ENCODE measurements around the gene CEACAM1.
"Not testable (repeated sequence)": the region's sequence is repeated elsewhere in the genome, so short reads cannot be mapped to it uniquely, and the experiment has no call there.

Gene CEACAM1

DNA sequence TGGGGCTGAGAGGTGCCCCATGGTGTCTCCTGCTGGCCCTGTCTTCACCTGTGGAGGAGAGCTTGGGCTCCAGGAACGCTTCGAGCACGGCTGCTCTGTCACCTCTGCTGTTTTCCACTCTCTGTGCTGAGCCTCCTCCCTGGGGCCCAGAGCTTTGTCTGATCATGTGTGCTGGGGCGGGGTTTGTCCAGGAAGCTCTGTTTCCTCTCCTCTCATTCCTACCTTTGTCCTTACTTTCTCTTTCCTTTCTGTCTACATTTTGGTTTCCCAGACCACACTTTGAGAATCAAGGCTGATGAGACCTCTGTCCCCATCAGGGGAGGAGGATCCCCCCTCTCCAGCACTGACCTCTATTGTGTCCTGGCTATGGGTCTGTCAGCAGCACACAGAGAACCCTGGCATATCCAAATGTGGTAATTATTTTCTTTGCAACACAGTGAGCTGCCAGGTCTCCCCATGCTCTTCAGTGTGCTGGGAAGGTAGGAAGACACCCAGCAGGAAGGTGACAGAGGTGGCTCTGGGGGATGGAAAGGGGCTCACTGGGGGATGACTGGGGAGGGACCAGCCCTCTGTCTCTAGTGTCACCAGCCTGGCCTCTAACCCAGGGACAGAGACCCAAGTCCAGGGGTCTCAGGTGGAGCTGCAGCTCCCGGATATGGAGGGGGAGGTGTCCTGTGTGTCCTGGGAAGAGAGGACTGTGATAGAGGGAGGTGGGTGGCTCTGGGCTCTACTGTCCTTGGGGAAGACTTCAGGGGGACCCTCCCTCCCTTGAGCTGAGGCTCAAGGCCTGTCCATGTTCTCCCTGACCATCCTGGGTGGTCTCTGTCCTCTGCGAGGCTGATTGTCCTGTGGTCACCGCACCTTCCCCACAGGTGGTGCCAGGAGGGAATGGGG, at the start of gene CEACAM1:
CEACAM1 (minus strand) TSS at position 128 of the 894 bp plus-strand sequence; CDS start at position 21, 107 bp downstream.
- no peak for DNase-seq (ENCODE audit: low spot score)

DNA sequence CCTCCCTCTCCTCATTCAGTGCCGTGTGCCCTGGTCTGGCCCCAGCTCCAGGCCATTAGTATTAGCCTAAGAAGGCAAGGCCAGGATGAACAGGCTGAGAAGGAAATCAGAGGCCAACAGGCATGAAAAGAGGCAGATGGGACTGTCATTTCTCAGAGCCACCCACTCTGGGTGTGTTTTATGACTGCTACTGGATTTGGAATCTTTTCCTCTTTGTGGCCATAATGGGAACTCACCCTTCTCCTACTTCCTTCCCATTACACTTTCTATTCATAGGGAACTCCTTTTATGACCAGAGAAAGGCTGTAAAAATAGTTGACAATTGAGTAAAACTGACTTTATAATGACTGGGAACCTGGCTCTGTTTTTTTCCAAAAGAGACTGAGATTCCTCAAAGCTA, 48.7 kb upstream of the CEACAM1 start:
- DNase-seq (ENCODE audit: low spot score): no peak

DNA sequence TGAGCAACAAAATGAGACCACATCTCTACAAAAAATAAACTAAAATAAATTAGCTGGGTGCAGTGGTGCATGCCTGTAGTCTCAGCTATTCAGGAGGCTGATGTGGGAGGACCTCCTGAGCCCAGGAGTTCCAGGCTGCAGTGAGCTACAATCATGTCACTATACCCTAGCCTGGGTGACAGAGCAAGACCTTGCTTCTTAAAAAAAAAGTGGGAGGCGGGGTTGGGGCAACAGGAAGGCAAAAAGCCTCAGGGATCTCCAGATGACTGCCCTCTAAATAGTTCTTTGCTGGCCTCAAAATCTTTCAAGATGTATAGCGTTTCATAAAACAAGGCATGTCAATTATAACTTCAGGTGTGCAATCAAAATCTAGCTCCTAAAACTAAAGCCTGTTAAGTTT, 48.0 kb upstream of the CEACAM1 start:
- DNase-seq (ENCODE audit: low spot score): no peak

DNA sequence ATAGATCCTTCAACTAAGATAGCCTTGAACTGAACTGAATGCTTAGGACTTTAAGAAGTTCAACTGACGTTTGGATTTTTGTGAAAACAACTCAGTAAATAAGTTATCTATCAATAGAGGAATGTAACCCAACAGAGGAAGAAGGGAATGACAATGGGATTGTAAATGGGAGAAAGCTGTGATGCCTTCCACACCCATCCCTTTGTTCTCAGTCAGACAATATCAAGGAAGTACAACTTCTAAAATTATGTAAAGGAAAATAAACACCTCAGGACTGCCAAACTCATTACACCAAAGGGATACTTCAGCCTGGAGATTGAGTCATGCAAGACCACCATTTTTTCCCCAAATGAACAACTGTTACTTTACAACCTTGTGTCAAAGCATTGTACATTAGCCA, 45.4 kb upstream of the CEACAM1 start:
- no peak for DNase-seq (ENCODE audit: low spot score)

DNA sequence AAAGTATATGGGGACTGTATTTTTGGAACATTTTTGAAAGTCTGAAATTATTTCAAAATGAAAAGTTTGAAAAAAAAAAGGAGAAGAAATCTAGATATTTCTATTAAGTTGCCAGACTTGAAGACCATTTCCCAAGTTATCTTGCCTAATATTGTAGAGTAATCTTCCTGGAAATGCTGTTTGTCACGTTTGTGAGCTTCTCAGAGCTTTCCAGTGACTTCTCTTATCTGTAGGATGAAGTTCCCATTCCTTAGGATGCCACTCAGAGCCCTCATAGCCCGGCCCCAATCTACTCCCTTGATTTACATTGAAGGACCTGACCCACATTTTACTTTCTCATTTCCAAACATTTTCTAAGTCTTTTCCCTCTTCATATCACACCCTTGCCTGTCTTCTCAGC, 42.8 kb upstream of the CEACAM1 start:
- no peak for DNase-seq (ENCODE audit: low spot score)

DNA sequence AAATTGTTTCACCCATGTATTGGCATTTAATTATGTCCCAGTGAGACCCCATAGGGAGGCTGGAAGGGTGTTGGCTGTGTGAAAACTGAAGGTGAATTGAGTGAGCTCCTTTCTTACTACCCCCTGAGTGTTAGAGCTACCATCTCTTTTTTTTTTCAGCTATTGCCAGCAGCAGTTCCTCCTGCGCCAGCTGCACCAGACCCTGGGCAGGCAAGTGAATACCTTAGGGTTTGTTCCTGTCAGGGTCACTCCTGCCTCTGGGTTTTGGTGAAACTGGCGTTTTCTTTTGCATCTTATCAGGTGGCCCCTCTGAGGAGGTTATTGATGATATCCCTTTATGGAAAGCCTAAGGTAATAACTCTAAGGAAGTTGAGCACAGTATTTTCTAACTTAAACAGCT, 40.9 kb upstream of the CEACAM1 start:
- DNase-seq (ENCODE audit: low spot score): no peak

DNA sequence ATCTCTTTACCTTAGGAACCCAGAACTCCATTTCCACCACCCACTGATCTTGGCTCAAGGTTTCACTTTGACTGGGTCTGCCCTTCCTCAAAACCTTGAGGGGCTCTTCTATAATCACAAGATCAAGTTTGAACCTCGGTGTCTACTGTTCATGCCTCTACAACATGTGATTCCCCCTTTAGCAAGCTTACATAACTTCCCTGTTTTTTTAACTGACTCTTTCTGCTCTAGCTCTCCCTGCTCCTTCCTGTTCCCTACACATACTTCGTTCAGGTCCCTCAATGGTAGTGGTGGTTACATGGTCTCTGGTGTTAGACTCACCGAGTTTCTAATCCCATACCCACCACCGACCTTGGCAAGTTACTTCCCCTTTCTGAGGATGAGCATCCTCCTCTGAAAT, 39.7 kb upstream of the CEACAM1 start:
- DNase-seq (ENCODE audit: low spot score): no peak

DNA sequence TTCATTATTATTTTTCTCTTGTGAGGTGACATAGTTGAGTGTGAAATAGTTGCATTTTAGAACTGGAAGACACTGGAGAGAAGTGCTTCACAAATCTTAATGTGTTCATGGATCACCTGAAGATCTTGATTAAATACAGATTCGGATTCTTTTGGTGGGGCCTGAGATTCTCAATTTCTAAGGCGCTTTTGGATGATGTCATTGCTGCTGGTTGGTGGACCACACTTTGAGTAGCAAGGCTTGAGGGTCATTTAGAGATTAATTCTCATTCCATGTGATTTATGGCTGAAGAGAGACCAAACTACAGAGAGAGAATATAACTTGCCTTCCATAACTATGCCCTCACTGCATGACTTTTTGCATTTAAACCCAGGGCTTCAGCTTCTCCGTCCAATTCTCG, 39.3 kb upstream of the CEACAM1 start:
- no peak for DNase-seq (ENCODE audit: low spot score)

DNA sequence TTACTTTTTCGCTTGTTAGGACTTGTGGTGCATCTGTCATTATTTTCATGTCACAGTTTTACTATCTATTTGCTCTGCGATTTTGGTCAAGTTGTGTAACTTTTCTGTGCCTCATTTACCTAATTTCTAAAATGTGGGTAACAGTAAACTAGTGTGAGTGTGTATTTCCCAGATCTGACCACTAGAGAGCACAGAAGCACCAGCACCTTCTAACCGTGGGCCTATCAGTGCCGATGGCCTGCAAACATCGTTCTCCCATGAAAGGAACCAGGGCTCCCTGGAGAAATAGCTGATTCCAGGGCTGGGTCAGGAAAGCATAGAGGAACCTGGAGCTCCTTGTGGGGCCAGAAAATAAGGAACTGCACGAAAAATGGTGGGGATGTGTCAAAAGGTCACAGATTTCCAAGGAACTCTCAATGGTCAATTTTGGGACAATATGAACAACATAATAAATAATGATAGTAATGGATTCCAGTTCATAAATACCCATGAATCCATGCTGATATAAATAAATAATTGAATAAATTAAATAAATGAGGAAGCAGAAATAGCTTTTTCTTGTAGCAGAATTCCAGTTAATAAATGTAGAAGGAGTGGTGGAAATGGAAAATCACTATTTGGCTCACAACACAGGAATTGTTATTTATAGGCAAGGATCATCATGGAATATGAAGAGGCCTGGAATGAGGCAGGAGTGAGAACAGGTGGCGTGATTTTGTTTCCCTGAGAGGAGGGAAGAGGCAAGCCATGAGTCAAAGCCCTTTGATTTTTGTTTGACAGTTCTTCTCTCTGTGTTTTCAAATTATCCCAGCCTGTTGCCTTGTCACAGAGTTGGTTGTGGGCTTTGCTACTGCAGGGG, 35.3 kb upstream of the CEACAM1 start:
- peak; percentile 60 for DNase-seq (ENCODE audit: low spot score)

DNA sequence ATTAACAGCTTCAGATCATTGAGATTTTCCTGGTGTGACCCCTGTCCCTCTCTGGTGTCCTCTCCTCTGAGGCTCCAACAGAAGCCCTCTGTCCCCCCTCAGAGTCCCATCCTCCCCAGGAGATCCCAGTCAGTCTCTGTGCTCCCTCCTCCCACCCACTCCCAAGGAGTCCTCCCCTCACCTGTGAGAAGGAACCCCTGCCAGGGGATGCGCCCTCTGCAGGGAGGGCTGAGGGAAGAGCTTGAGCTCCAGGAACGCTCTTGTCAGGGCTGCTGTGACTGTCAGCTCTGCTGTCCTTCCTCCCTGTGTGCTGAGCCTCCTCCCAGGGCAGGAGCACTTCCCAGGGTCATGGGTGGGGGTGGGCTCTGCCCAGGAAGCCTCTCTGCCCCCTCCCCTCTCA, 33.2 kb upstream of the CEACAM1 start:
- DNase-seq (ENCODE audit: low spot score): no peak

DNA sequence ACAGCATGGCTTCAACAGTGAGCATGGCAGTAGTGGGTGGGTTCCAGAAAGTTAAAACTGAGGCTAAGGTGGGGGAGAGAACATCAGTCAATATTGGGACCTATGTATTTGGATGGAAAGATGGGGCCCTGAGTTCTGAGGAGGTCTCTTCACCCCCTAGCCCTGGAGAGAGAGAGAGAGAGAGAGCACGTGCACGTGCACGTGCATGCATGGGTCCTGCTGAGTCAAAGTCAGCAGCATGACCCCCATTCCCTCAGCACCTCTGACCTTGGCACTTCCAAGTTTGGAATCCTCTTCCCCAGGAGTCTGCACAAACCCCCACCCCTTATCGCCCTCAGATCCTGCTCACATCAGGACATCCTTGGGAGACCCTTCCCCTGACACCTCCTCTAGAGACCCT, 32.5 kb upstream of the CEACAM1 start:
- DNase-seq (ENCODE audit: low spot score): no peak

DNA sequence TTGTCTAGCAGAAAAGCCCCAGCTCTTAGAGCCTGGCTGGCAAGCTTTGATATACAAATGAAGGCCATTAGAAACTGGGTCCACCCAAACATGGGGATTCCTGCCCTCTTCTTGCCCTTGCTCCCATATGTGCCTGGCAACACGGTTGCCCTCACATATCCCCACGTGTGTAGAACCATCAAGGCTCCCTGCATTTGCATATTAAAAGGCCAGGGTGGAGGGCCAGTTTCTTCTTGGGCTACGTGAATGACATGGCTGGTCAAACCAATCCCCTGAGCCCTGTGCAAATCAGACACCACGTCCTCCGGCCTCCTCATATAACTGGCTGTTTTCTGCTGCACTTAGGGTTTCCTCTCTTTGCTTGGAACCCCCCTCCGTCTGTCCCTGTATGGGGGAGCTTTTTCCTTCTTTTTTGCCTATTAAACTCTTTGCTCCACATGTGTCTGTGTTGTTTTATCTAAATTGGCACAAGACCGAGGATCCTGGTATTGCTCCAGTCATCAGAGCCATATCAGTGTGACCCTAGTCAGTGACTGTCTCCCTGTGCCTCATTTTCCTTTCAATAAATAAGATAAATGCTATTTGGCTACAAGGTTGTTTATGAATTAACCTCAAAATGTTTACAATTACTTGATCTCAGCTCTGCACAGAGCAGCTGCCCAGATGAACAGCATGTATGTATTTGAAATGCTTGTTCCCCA, 30.3 kb upstream of the CEACAM1 start:
- DNase-seq (ENCODE audit: low spot score): no peak

DNA sequence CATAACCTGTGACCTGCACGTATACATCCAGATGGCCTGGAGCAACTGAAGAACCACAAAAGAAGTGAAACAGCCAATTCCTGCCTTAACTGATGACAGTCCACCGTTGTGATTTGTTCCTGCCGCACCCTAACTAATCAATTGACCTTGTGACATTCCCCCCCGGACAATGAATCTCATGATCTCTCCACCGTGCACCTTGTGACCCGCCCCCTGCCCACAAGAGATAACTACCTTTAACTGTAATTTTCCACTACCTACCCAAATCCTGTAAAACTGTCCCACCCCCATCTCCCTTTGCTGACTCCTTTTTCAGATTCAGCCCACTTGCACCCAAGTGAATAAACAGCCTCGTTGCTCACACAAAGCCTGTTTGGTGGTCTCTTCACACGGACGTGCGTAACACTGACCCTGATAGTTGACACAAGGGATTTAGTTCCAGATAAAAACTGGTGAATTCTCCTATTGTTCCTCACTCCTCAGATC, 29.1 kb upstream of the CEACAM1 start:
- not testable (repeated sequence) for DNase-seq (ENCODE audit: low spot score)

DNA sequence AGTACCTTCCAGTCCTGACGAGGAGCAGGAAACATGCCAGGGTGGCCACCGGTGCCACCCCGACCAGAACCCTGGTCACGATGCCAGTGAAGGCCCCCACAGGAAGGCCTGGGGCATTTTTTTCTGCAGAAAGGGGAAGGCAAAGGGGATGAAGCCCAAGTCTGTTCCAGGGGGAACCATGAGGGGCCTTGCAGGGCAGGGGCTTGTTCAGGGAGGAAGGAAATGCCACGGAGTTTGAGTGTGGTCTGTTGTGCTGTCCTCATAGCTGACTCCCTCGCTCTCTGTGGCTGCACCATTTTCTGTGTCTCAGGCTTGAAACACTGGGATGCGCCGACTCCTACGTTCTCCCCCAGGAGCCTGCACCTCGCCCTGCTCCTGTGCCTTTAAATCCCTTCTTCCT, 27.5 kb upstream of the CEACAM1 start:
- no peak for DNase-seq (ENCODE audit: low spot score)

DNA sequence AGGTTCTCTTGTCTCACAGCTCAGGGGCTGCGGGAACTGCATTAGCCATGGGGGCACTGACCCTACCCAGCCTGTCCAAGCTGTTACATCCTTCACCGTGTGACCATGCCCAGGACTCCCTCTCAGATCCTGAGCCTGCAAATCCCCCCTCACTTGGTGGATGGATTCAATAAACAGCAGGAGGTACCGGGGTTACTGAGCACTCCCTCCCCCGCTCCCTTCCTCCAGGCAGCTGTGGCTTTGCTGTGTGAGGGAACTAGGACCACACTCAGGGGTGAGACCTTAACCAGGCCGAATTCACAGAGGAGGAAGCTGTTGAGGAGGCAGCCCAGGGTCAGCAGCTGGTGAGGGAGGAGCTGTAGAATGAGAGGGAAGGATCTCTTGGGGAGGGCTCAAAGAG, 27.0 kb upstream of the CEACAM1 start:
- DNase-seq (ENCODE audit: low spot score): no peak

DNA sequence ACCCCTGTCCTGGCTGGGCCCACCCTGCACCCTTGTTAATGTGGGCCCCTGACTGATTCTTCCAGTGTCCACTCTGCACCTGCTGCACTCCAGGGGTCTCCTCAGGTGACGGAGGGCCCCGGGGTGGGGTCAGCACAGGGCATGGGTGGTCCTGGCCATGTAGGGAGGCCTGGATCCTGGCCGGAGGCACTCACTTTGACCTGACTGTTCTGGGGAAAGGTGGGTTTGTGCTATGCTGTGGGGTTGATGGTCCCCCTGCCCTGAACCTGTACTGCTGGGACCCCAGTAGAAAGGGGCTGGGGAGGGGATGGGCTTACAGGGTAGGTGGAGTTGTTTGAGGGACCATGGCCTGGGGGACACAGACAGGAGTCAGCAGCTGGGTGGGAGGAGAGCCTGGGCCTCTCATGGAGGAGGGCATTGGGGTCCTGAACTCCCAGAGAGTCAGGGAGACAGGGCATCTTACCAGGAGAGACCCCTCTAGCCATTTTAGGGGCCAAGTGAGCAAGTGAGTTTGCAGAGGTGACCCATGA, 25.8 kb upstream of the CEACAM1 start:
- DNase-seq (ENCODE audit: low spot score): no peak

DNA sequence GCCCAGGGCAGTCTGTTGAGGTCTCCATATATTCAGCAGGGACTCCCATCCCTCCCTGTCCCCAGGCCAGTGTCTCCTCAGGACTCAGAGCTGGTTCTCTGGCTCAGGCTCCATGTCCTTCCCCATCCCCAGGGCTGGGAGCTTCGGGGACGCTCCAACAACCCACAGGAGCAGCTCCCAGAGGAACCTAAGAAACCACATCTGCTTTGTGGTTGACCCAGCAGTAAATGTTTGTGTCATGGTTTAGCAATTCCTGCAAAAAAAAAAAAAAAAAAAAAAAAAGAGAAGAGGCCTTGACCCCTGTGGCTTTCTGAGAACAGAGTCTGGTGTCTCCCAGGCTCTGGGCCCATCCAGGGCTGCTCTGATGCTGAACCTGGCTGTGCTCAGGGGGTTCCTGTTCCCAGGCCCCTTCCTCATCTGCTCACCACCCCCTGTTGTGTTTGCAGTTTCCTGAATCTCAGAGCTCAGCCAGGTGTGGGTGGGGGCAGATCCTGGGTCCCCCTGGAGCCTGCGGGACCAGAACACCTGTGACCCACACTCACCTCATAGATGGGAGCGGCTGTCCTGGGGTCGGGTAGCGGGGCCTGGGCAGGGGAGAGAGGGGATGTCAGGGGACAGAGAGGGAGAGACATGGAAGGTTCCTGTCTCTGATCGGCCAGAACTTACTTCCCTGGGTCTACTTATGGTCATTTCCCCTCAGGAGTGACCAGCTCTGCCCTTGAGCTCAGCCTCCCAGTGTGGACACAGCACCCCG, 25.2 kb upstream of the CEACAM1 start:
- DNase-seq (ENCODE audit: low spot score): peak; percentile 62

DNA sequence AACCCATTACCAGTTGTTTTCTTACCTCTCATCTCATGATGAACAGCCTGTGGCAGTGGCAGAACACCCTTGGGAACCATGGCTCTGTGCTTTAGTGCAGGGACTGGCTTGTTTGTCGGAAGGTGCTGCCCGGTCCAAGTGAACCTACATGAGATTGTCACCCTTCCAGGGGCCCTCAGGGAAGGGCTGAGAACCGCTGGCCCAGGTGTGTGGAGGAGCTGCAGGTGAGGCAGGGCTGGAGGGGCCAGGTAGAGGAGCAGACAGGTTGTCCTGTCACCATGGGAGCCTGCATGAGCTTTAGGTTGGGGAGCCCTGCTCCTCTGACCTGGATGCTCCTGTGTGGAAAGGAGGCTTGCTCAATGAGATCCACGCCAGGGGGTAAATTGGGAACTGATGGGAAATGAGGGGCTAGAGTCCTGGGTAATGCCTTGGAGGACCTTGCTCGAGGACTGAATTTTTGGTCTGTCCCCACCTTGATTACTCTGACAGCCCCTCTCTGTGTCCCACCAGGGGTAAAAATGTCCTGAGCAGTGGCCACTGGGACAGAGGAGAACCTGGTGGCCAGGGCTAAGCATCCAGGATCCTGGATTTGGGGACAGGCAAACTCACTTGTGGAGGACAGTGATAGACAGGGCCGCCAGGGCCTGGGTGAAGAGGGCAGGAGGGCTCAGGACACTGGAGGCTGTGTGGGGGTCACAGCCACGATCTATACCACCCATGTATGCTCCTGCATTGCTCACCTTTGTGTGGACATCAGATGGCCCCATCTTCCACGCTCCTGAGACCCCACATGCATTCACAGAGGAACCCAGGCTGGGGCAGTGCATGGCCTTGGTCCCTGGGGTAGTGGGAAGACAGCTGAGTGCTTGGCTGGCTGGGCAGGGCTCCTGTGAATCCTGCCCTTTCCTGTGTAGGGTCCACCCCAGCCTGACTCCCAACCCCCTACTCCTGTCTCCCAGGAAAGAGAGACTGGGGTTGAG, 24.1 kb upstream of the CEACAM1 start:
- DNase-seq (ENCODE audit: low spot score): no peak

DNA sequence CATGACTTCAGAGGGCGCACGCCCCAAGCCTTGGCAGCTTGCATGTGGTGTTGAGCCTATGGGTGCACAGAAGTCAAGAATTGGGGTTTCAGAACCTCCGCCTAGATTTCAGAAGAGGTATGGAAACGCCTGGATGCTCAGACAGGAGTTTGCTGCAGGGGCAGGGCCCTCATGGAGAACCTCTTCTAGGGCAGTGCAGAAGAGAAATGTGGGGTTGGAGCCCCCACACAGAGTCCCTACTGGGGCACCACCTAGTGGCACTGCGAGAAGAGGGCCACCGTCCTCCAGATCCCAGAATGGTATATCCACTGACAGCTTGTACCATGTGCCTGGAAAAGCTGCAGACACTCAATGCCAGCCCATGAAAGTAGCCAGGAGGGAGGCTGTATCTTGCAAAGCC, 22.2 kb upstream of the CEACAM1 start:
- DNase-seq (ENCODE audit: low spot score): not testable (repeated sequence)

DNA sequence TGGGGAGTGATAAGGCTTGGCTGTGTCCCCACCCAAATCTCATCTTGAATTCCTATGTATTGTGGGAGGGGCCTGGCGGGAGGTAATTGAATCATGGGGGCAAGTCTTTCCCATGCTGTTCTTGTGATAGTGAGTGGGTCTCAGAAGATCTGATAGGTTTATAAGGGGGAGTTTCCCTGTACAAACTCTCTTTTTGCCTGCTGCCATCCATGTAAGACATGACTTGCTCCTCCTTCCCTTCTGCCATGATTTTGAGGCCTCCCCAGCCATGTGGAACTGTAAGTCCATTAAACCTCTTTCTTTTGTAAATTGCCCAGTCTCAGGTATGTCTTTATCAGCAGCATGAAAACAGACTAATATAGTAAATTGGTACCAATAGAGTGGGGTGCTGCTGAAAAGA, 20.8 kb upstream of the CEACAM1 start:
- DNase-seq (ENCODE audit: low spot score): not testable (repeated sequence)
